Kidney (tissue), 11 donors: Measurements from ENCODE around the gene SMG1. TPM values are rescaled to one million over a fixed set of nuclear protein-coding genes. Genes with fewer than 3 reads are reported as not detected.
"Not testable (repeated sequence)": the region's sequence is repeated elsewhere in the genome, so short reads cannot be mapped to it uniquely, and the experiment has no call there.

Source experiments
- DNase-seq, 5 donors: peaks; one replicate each; pipeline ENCODE4 v3.0.0-alpha.2; 2013 to 2020
- FAIRE-seq: peaks from 2 replicates; lab custom pipeline; 2012; peaks lifted over from hg19 to GRCh38; lab: Jason Lieb, UNC
- H3K27ac ChIP-seq, 2 donors: one replicate each; pipeline ENCODE4 v1.7.0; 2013; ENCODE audit warnings: low read depth in 2 of 2, low read length in 2 of 2, inconsistent platforms in 1 of 2
- H3K27me3 ChIP-seq: one replicate; pipeline ENCODE4 v1.7.1; 2013; ENCODE audit warnings: low read length, inconsistent platforms; ENCODE audit not compliant: control insufficient read depth, insufficient read depth
- H3K36me3 ChIP-seq, 3 donors: one replicate each; pipeline versions ENCODE4 v1.7.0 to v1.7.1; 2013; ENCODE audit warnings: low read length in 3 of 3, control low read depth in 1 of 3, inconsistent platforms in 1 of 3; ENCODE audit not compliant: insufficient read depth in 3 of 3, control insufficient read depth in 2 of 3
- H3K4me1 ChIP-seq, 3 donors: one replicate each; pipeline versions ENCODE4 v1.7.0 to v1.7.1; 2013; ENCODE audit warnings: low read length in 3 of 3, inconsistent platforms in 1 of 3, low read depth in 1 of 3; ENCODE audit not compliant: control insufficient read depth in 2 of 3, insufficient read depth in 2 of 3
- H3K4me3 ChIP-seq, 3 donors: one replicate each; pipeline versions ENCODE4 v1.7.0 to v1.8.1; 2013; ENCODE audit warnings: low read length in 3 of 3, control low read depth in 1 of 3, inconsistent platforms in 1 of 3
- H3K9ac ChIP-seq, 3 donors: one replicate each; pipeline versions ENCODE4 v1.7.0 to v1.7.1; 2013; ENCODE audit warnings: low read length in 3 of 3, control low read depth in 1 of 3, inconsistent platforms in 1 of 3
- H3K9me3 ChIP-seq, 3 donors: one replicate each; pipeline versions ENCODE4 v1.7.0 to v1.7.1; 2013; ENCODE audit warnings: low read length in 3 of 3, control low read depth in 1 of 3, inconsistent platforms in 1 of 3; ENCODE audit not compliant: control insufficient read depth in 2 of 3, insufficient read depth in 1 of 3
- intact Hi-C: fragments of 100-400 bp; cut with DNase I; formaldehyde crosslinking; loops from one replicate; pipeline ENCODE4 v1.11.1; 2022
- polyA plus RNA-seq: library from polyadenylated mRNA; stranded (reverse); fragments of 350-450 nt; fragmentation: Illumina TruSeq; extraction: RNeasy Lipid Tissue Mini Kit (QIAGEN cat#74804); gene quantifications from one replicate; pipeline ENCODE4 v1.2.3, GENCODE V29; 2014; ENCODE audit warnings: low read depth, low replicate concordance; ENCODE audit not compliant: insufficient read depth
- total RNA-seq: library from RNA; stranded (reverse); fragmentation: NEBNext Ultra II Directional; extraction: Animal tissue kit (Norgen Biotek cat#: 25700); gene quantifications from one replicate; pipeline ENCODE4 v1.2.1, GENCODE V29; 2021
- donor health status: control.
- donor health status: control.
- donor health status: DM: yes; HTN: yes; CAD: no.
- donor health status: Normal renal cell carcinoma (clear cell type).

SMG1 gene
- total and polyA plus RNA-seq, 2 donors from 2014 or later = 4.9 to 94.4 TPM

GRCh38 chr16:18774651-18775050 is 151.6 kb downstream of the SMG1 start:
- H3K27ac ChIP-seq, DNase-seq, H3K27me3 ChIP-seq, H3K36me3 ChIP-seq, H3K9ac ChIP-seq, intact Hi-C loops, FAIRE-seq, H3K4me1 ChIP-seq, H3K4me3 ChIP-seq, H3K9me3 ChIP-seq: not testable (repeated sequence)

- H3K27ac ChIP-seq, FAIRE-seq, H3K4me1 ChIP-seq, H3K9me3 ChIP-seq, intact Hi-C loops, DNase-seq, H3K36me3 ChIP-seq, H3K27me3 ChIP-seq, H3K4me3 ChIP-seq, H3K9ac ChIP-seq: not testable (repeated sequence)
Observed at GRCh38 chr16:18772171-18772570, 154.0 kb downstream of the SMG1 start.

GRCh38 chr16:18770336-18770962 is 155.8 kb downstream of the SMG1 start:
- H3K4me1 ChIP-seq, H3K9ac ChIP-seq, H3K27me3 ChIP-seq, intact Hi-C loops, H3K9me3 ChIP-seq, H3K36me3 ChIP-seq, FAIRE-seq, H3K4me3 ChIP-seq, DNase-seq, H3K27ac ChIP-seq: not testable (repeated sequence)

- H3K4me1 ChIP-seq, FAIRE-seq, H3K4me3 ChIP-seq, H3K27ac ChIP-seq, H3K27me3 ChIP-seq, H3K9me3 ChIP-seq, H3K36me3 ChIP-seq, H3K9ac ChIP-seq, intact Hi-C loops, DNase-seq: not testable (repeated sequence)
Observed at GRCh38 chr16:18767217-18767616, 159.0 kb downstream of the SMG1 start.

- intact Hi-C loops, H3K27me3 ChIP-seq, FAIRE-seq, H3K36me3 ChIP-seq, H3K9ac ChIP-seq, H3K4me3 ChIP-seq, DNase-seq, H3K4me1 ChIP-seq, H3K9me3 ChIP-seq, H3K27ac ChIP-seq: not testable (repeated sequence)
Observed at GRCh38 chr16:18762713-18763112, 163.5 kb downstream of the SMG1 start.
